OCI-LY7 (cell line): Measurements from ENCODE around the gene NLRP3. TPM values are rescaled to one million over a fixed set of nuclear protein-coding genes. Genes with fewer than 3 reads are reported as not detected.

Experiments
- BruUV-seq: library from RNA; stranded (reverse); fragments of 400-500 nt; replicated peaks from 2 replicates; lab custom pipeline; 2021; lab: Mats Ljungman, UMichigan
- CTCF ChIA-PET: fragments of 300-600 bp; sonication (Branson Sonifier 250); formaldehyde crosslinking; loops from one replicate; lab custom pipeline; 2022; ENCODE audit warnings: antibody characterized with exemption; ENCODE audit not compliant: unreplicated experiment; lab: Charles Lee
- POLR2A ChIA-PET: fragments of 300-600 bp; sonication (Branson Sonifier 250); formaldehyde crosslinking; loops from one replicate; lab custom pipeline; 2022; ENCODE audit warnings: antibody characterized with exemption; lab: Charles Lee
- DNase-seq: peaks from one replicate; pipeline ENCODE4 v3.0.0-alpha.2; 2015; ENCODE audit warnings: low spot score
- H2AFZ ChIP-seq: fragments of 200-600 bp; sonication (generic), shearing (Covaris generic); 2 replicates; pipeline ENCODE4 v1.6.1; 2014; ENCODE audit warnings: mild to moderate bottlenecking, antibody characterized with exemption, low read length, moderate library complexity
- H3K27ac ChIP-seq: fragments of 200-600 bp; sonication (generic); 2 replicates; pipeline ENCODE4 v1.5.1; 2014; ENCODE audit warnings: mixed run types, low read depth, mild to moderate bottlenecking, moderate library complexity, low read length, inconsistent platforms; ENCODE audit not compliant: poor library complexity, severe bottlenecking
- H3K36me3 ChIP-seq: fragments of 200-600 bp; sonication (generic); 2 replicates; pipeline ENCODE4 v1.6.1; 2014; ENCODE audit warnings: mild to moderate bottlenecking, antibody characterized with exemption, low read length, moderate library complexity, mixed read lengths; ENCODE audit not compliant: insufficient read depth
- H3K4me1 ChIP-seq: fragments of 200-600 bp; sonication (generic); 2 replicates; pipeline ENCODE4 v1.5.1; 2014; ENCODE audit warnings: mild to moderate bottlenecking, low read length; ENCODE audit not compliant: insufficient read depth, poor library complexity, severe bottlenecking
- H3K4me2 ChIP-seq: fragments of 200-600 bp; sonication (generic); 2 replicates; pipeline ENCODE4 v1.6.1; 2014; ENCODE audit warnings: mild to moderate bottlenecking, low read length
- H3K4me3 ChIP-seq: fragments of 200-600 bp; sonication (generic); 2 replicates; pipeline ENCODE4 v1.5.1; 2014; ENCODE audit warnings: mild to moderate bottlenecking, low read depth, low read length; ENCODE audit not compliant: poor library complexity, severe bottlenecking
- H3K79me2 ChIP-seq: fragments of 200-600 bp; sonication (generic); 2 replicates; pipeline ENCODE4 v1.6.1; 2016; ENCODE audit warnings: low read depth, mild to moderate bottlenecking, low read length, moderate library complexity, mixed read lengths; ENCODE audit not compliant: insufficient read depth
- H3K9me2 ChIP-seq: fragments of 200-600 bp; sonication (generic); 2 replicates; pipeline ENCODE4 v1.6.1; 2016; ENCODE audit warnings: mild to moderate bottlenecking, low read length, mixed read lengths; ENCODE audit not compliant: insufficient read depth
- H3K9me3 ChIP-seq: fragments of 200-600 bp; sonication (generic); 2 replicates; pipeline ENCODE4 v1.6.1; 2014; ENCODE audit warnings: mild to moderate bottlenecking, mixed run types, low read length, mixed read lengths
- H4K20me1 ChIP-seq: fragments of 200-600 bp; sonication (generic); 2 replicates; pipeline ENCODE4 v1.6.1; 2014; ENCODE audit warnings: mild to moderate bottlenecking, antibody characterized with exemption, low read length, moderate library complexity, mixed read lengths; ENCODE audit not compliant: insufficient read depth
- EZH2phosphoT487 ChIP-seq: fragments of 200-600 bp; sonication (generic); IDR thresholded peaks from 2 replicates; pipeline ENCODE4 v1.6.1; 2018; ENCODE audit warnings: low read depth, borderline replicate concordance, mild to moderate bottlenecking, mixed run types, antibody characterized with exemption, low read length, moderate library complexity, mixed read lengths
- intact Hi-C: fragments of 100-400 bp; cut with micrococcal nuclease; formaldehyde crosslinking; loops from one replicate; pipeline ENCODE4 v1.10.0; 2022; ENCODE audit not compliant: unreplicated experiment
- total RNA-seq, 2 experiments: library from RNA; depleted of rRNA in 1 of 2; stranded (reverse); fragments of >200 nt in 1 of 2; shearing (Covaris generic) in 1 of 2; gene quantifications; 2 replicates each; pipeline ENCODE4 v1.2.3, GENCODE V29; 2014 to 2022
- TF ChIP-seq, protein P1 (sequence below): fragments of 200-600 bp; sonication (generic); conservative IDR thresholded peaks from 2 replicates; pipeline ENCODE4 v1.5.1; 2014; ENCODE audit warnings: mild to moderate bottlenecking, antibody characterized with exemption, low read length, moderate library complexity, mixed read lengths

Gene NLRP3
- total RNA-seq, 2 experiments from 2014 or later: not detected

DNA sequence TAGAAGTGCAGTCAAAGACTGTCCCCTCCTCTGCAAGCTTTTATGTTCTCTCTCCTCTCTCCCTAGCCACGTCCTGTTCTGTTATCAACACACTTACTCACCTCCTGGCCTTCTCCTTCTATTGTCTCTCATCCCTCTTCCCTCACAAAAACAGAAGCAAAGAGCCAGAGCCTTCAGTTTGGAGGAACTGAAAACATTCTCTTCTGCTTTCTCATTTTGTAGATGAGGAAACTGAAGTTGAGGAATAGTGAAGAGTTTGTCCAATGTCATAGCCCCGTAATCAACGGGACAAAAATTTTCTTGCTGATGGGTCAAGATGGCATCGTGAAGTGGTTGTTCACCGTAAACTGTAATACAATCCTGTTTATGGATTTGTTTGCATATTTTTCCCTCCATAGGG lies 1.9 kb downstream of the NLRP3 start:
- no peak overlapping the region for H2AFZ ChIP-seq
- TF ChIP-seq EZH2phosphoT487: no peak
- TF ChIP-seq, protein P1, sequence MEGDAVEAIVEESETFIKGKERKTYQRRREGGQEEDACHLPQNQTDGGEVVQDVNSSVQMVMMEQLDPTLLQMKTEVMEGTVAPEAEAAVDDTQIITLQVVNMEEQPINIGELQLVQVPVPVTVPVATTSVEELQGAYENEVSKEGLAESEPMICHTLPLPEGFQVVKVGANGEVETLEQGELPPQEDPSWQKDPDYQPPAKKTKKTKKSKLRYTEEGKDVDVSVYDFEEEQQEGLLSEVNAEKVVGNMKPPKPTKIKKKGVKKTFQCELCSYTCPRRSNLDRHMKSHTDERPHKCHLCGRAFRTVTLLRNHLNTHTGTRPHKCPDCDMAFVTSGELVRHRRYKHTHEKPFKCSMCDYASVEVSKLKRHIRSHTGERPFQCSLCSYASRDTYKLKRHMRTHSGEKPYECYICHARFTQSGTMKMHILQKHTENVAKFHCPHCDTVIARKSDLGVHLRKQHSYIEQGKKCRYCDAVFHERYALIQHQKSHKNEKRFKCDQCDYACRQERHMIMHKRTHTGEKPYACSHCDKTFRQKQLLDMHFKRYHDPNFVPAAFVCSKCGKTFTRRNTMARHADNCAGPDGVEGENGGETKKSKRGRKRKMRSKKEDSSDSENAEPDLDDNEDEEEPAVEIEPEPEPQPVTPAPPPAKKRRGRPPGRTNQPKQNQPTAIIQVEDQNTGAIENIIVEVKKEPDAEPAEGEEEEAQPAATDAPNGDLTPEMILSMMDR: no peak
- no peak overlapping the region for H3K4me2 ChIP-seq
- ChIA-PET CTCF (no interaction called here), POLR2A (no interaction called here)
- intact Hi-C loops: no loop called here
- no peak overlapping the region for H3K27ac ChIP-seq
- H3K79me2 ChIP-seq: no peaks in the 10 kb centered on the region
- peaks cover 13% of the 10 kb centered on the region for H3K4me1 ChIP-seq
- no peak for DNase-seq
- H3K4me3 ChIP-seq: no peak overlapping the region
- H4K20me1 ChIP-seq: no peaks in the 10 kb centered on the region
- H3K9me2 ChIP-seq: no peaks in the 10 kb centered on the region
- BruUV-seq: no TSS peak
- H3K36me3 ChIP-seq: no peaks in the 10 kb centered on the region
- no peaks in the 10 kb centered on the region for H3K9me3 ChIP-seq

DNA sequence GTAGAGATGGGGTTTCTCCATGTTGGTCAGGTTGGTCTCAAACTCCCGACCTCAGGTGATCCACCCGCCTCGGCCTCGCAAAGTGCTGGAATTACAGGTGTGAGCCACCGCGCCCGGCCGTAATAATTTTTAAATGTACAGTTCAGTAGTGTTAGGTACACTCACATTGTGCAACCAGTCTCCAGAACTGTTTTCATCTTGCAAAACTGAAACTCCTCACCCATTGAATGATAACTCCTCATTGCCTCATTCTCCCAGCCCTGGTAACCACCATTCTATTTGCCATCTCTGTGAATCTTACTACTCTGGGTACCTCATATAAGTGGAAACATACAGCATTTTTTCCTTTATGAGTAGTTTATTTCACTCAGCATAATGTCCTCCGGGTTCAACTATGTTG lies 3.4 kb downstream of the NLRP3 start:
- Histone ChIP-seq H3K27ac (no peak overlapping the region), H3K36me3 (no peaks in the 10 kb centered on the region), H3K4me1 (peaks cover 13% of the 10 kb centered on the region), H3K9me2 (no peaks in the 10 kb centered on the region), H3K4me3 (no peak overlapping the region), H3K79me2 (no peaks in the 10 kb centered on the region), H3K9me3 (no peaks in the 10 kb centered on the region), H2AFZ (no peak overlapping the region), H3K4me2 (no peak overlapping the region), H4K20me1 (no peaks in the 10 kb centered on the region)
- ChIA-PET POLR2A (no interaction called here), CTCF (no interaction called here)
- intact Hi-C loops: no loop called here
- DNase-seq: no peak
- TF ChIP-seq, protein P1: no peak
- TF ChIP-seq EZH2phosphoT487: no peak
- BruUV-seq: no TSS peak

DNA sequence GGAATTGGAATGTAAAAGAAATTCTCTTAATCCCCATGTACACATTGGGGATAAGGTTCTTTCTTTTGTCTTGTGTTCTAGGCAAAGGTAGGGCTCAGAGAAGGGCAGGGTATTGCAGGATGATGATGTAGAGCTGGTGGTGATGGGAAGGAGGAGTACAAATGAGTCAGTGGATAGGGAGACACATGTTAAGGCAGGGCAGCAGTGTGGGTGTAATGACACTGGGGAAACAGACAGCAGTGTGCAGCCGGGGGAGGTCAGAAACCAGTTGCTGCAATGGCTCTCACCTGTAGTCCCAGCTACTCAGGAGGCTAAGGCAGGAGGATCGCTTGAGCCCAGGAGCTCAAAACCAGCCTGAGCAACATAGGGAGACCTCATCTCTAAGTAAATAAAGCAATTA lies 5.1 kb downstream of the NLRP3 start:
- TF ChIP-seq, protein P1: no peak
- no peak for TF ChIP-seq EZH2phosphoT487
- Histone ChIP-seq H3K79me2 (no peaks in the 10 kb centered on the region), H3K9me2 (no peaks in the 10 kb centered on the region), H4K20me1 (no peaks in the 10 kb centered on the region), H3K4me3 (no peak overlapping the region), H3K4me1 (peaks cover 5% of the 10 kb centered on the region), H3K9me3 (no peaks in the 10 kb centered on the region), H3K4me2 (no peak overlapping the region), H3K27ac (no peak overlapping the region), H3K36me3 (no peaks in the 10 kb centered on the region), H2AFZ (no peak overlapping the region)
- POLR2A ChIA-PET: no interaction called here
- no peak for DNase-seq
- CTCF ChIA-PET: no interaction called here
- intact Hi-C loops: no loop called here
- no TSS peak for BruUV-seq
